H9 (cell line): ENCODE measurements around the gene BTN1A1. TPM values are rescaled to one million over a fixed set of nuclear protein-coding genes. Genes with fewer than 3 reads are reported as not detected.

Experiments
- DNase-seq: peaks from one replicate; pipeline ENCODE4 v3.0.0-alpha.2; 2017
- H2AFZ ChIP-seq: one replicate; pipeline ENCODE4 v1.6.1; 2013; ENCODE audit warnings: mild to moderate bottlenecking, low read length, control low read depth, moderate library complexity
- H2AK5ac ChIP-seq: 2 replicates; pipeline ENCODE4 v1.6.1; 2013; ENCODE audit warnings: low read length, control low read depth, mixed read lengths; ENCODE audit not compliant: insufficient read length
- H2BK120ac ChIP-seq: one replicate; pipeline ENCODE4 v1.6.1; 2013; ENCODE audit warnings: low read depth, mild to moderate bottlenecking, low read length, control low read depth, inconsistent platforms; ENCODE audit not compliant: poor library complexity, severe bottlenecking
- H2BK12ac ChIP-seq: 2 replicates; pipeline ENCODE4 v1.6.1; 2013; ENCODE audit warnings: low read length, control low read depth, mixed read lengths, low read depth; ENCODE audit not compliant: insufficient read length
- H2BK15ac ChIP-seq: 2 replicates; pipeline ENCODE4 v1.6.1; 2013; ENCODE audit warnings: low read depth, low read length, control low read depth
- H2BK20ac ChIP-seq: one replicate; pipeline ENCODE4 v1.6.1; 2013; ENCODE audit warnings: low read depth, mild to moderate bottlenecking, low read length, control low read depth, inconsistent platforms; ENCODE audit not compliant: poor library complexity, severe bottlenecking
- H2BK5ac ChIP-seq: 2 replicates; pipeline ENCODE4 v1.6.1; 2013; ENCODE audit warnings: low read length, control low read depth, mixed read lengths; ENCODE audit not compliant: insufficient read length
- H3K14ac ChIP-seq: 2 replicates; pipeline ENCODE4 v1.6.1; 2013; ENCODE audit warnings: low read length, control low read depth; ENCODE audit not compliant: insufficient read depth
- H3K18ac ChIP-seq: 2 replicates; pipeline ENCODE4 v1.6.1; 2013; ENCODE audit warnings: low read depth, mild to moderate bottlenecking, mixed read lengths, low read length, control low read depth; ENCODE audit not compliant: insufficient read length
- H3K23ac ChIP-seq: 2 replicates; pipeline ENCODE4 v1.6.1; 2013; ENCODE audit warnings: low read length, control low read depth, mixed read lengths, low read depth; ENCODE audit not compliant: insufficient read length
- H3K23me2 ChIP-seq: 2 replicates; pipeline ENCODE4 v1.6.1; 2013; ENCODE audit warnings: low read depth, mild to moderate bottlenecking, mixed read lengths, low read length, control low read depth; ENCODE audit not compliant: insufficient read length, poor library complexity, severe bottlenecking
- H3K27ac ChIP-seq: 2 replicates; pipeline ENCODE4 v1.5.1; 2013; ENCODE audit warnings: low read length, control low read depth, mixed read lengths, low read depth; ENCODE audit not compliant: insufficient read length
- H3K27me3 ChIP-seq: 2 replicates; pipeline ENCODE4 v1.6.1; 2013; ENCODE audit warnings: low read length, control low read depth, inconsistent platforms; ENCODE audit not compliant: insufficient read depth
- H3K4ac ChIP-seq: 2 replicates; pipeline ENCODE4 v1.6.1; 2013; ENCODE audit warnings: low read depth, mild to moderate bottlenecking, control low read depth, inconsistent platforms, low read length, moderate library complexity
- H3K4me1 ChIP-seq: 2 replicates; pipeline ENCODE4 v1.6.1; 2013; ENCODE audit warnings: low read length, control low read depth, inconsistent platforms; ENCODE audit not compliant: insufficient read depth
- H3K4me2 ChIP-seq: 2 replicates; pipeline ENCODE4 v1.6.1; 2013; ENCODE audit warnings: low read length, control low read depth, mixed read lengths; ENCODE audit not compliant: insufficient read length, insufficient read depth
- H3K56ac ChIP-seq: 2 replicates; pipeline ENCODE4 v1.6.1; 2013; ENCODE audit warnings: low read depth, mild to moderate bottlenecking, mixed read lengths, low read length, control low read depth; ENCODE audit not compliant: insufficient read length
- H3K79me1 ChIP-seq: 2 replicates; pipeline ENCODE4 v1.6.1; 2013; ENCODE audit warnings: low read depth, mild to moderate bottlenecking, moderate library complexity, low read length, control low read depth, inconsistent platforms; ENCODE audit not compliant: insufficient read depth, poor library complexity, severe bottlenecking
- H3K79me2 ChIP-seq: 2 replicates; pipeline ENCODE4 v1.6.1; 2013; ENCODE audit warnings: low read length, control low read depth, inconsistent platforms; ENCODE audit not compliant: insufficient read depth
- H3K9ac ChIP-seq: 2 replicates; pipeline ENCODE4 v1.6.1; 2013; ENCODE audit warnings: low read length, control low read depth, mixed read lengths; ENCODE audit not compliant: insufficient read length; ENCODE audit errors: extremely low read depth
- H3K9me3 ChIP-seq: one replicate; pipeline ENCODE4 v1.6.1; 2013; ENCODE audit warnings: low read depth, low read length, inconsistent platforms; ENCODE audit not compliant: control insufficient read depth
- H3T11ph ChIP-seq: one replicate; pipeline ENCODE4 v1.6.1; 2013; ENCODE audit warnings: mild to moderate bottlenecking, low read length, control low read depth, inconsistent platforms
- H4K20me1 ChIP-seq: one replicate; pipeline ENCODE4 v1.6.1; 2013; ENCODE audit not compliant: control insufficient read depth, insufficient read length, insufficient read depth
- H4K5ac ChIP-seq: 2 replicates; pipeline ENCODE4 v1.6.1; 2013; ENCODE audit warnings: low read depth, mild to moderate bottlenecking, mixed read lengths, low read length, control low read depth; ENCODE audit not compliant: insufficient read length
- H4K8ac ChIP-seq: replicated peaks from 2 replicates; pipeline ENCODE4 v1.6.1; 2013; ENCODE audit warnings: low read length, control low read depth, mixed read lengths, low read depth; ENCODE audit not compliant: insufficient read length
- H4K91ac ChIP-seq: 2 replicates; pipeline ENCODE4 v1.6.1; 2013; ENCODE audit warnings: low read depth, mild to moderate bottlenecking, moderate library complexity, mixed read lengths, low read length, control low read depth; ENCODE audit not compliant: insufficient read length
- H3K27ac Mint-ChIP-seq, 3 experiments: 2 replicates in 2 of 3; 3 replicates in 1 of 3; pipeline ENCODE4 v1.8.0; 2020 to 2021; ENCODE audit warnings: mixed read lengths in 3 of 3, mild to moderate bottlenecking in 1 of 3, moderate library complexity in 1 of 3
- H3K27me3 Mint-ChIP-seq: 2 replicates; pipeline ENCODE4 v1.8.0; 2021; ENCODE audit warnings: low read depth, mild to moderate bottlenecking, moderate library complexity, mixed read lengths
- H3K36me3 Mint-ChIP-seq, 3 experiments: 2 replicates in 2 of 3; 3 replicates in 1 of 3; pipeline ENCODE4 v1.8.0; 2020 to 2021; ENCODE audit warnings: low read depth in 3 of 3, mixed read lengths in 3 of 3; ENCODE audit not compliant: insufficient read depth in 1 of 3
- H3K4me1 Mint-ChIP-seq, 2 experiments: 2 replicates each; pipeline ENCODE4 v1.8.0; 2020; ENCODE audit warnings: mixed read lengths in 2 of 2
- H3K4me3 Mint-ChIP-seq, 2 experiments: 2 replicates in 1 of 2; 3 replicates in 1 of 2; pipeline ENCODE4 v1.8.0; 2020 to 2021; ENCODE audit warnings: mild to moderate bottlenecking in 2 of 2, mixed read lengths in 2 of 2, moderate library complexity in 1 of 2
- H3K9me3 Mint-ChIP-seq, 2 experiments: 2 replicates in 1 of 2; 3 replicates in 1 of 2; pipeline ENCODE4 v1.8.0; 2020; ENCODE audit warnings: mild to moderate bottlenecking in 2 of 2, mixed read lengths in 2 of 2, moderate library complexity in 1 of 2
- WGBS: extraction: QIAGEN DNeasy Blood & Tissue Kit; methylation state at CpG from one replicate; pipeline ENCODE4 v1.1.7; 2013; ENCODE audit warnings: missing lambda C conversion rate, low lambda C conversion rate, mixed read lengths; ENCODE audit not compliant: insufficient read length; ENCODE audit errors: extremely low coverage; 5-methylcytosine and 5-hydroxymethylcytosine counted together
- total RNA-seq: library from RNA; stranded (reverse); gene quantifications from 2 replicates; pipeline ENCODE4 v1.2.1, GENCODE V29; 2021
- TF ChIP-seq, protein P1 (sequence below): fragments of 200-600 bp; sonication (generic); conservative IDR thresholded peaks from 3 replicates; pipeline ENCODE4 v1.8.0; 2021; ENCODE audit warnings: antibody characterized with exemption, mild to moderate bottlenecking

The BTN1A1 gene
- total RNA-seq, 1 experiment from 2014 or later, result 0.15 TPM

- no peak overlapping the region for H3K27ac ChIP-seq
- H3K79me2 ChIP-seq, result no peaks in the 10 kb centered on the region
- H3K18ac ChIP-seq, result no peak overlapping the region
- H3K9ac ChIP-seq, result no peak overlapping the region
- no peaks in the 10 kb centered on the region for H3K4me1 Mint-ChIP-seq
- no peak overlapping the region for H2BK5ac ChIP-seq
- no peak overlapping the region for H2AFZ ChIP-seq
- no peaks in the 10 kb centered on the region for H3K27me3 ChIP-seq
- H4K91ac ChIP-seq, result no peak overlapping the region
- H3K27me3 Mint-ChIP-seq, result no peaks in the 10 kb centered on the region
- no peaks in the 10 kb centered on the region; a peak in 1 of 7 replicates for H3K36me3 Mint-ChIP-seq
- H3T11ph ChIP-seq, result no peak overlapping the region
- H2BK15ac ChIP-seq, result no peak overlapping the region
- peaks cover 0 to under 1% of the 10 kb centered on the region in 2 experiments; a peak in 2 of 5 replicates for H3K9me3 Mint-ChIP-seq
- no peak overlapping the region for H3K56ac ChIP-seq
- no peaks in the 10 kb centered on the region for H3K23me2 ChIP-seq
- no peaks in the 10 kb centered on the region for H3K79me1 ChIP-seq
- no peak overlapping the region for H3K14ac ChIP-seq
- H3K23ac ChIP-seq, result no peak overlapping the region
- H3K4me3 Mint-ChIP-seq, result no peak overlapping the region
- H3K27ac Mint-ChIP-seq, result no peak overlapping the region
- no peaks in the 10 kb centered on the region for H3K4me1 ChIP-seq
- no peak overlapping the region for H3K4ac ChIP-seq
- H3K9me3 ChIP-seq, result no peaks in the 10 kb centered on the region
- H4K8ac ChIP-seq, result no peak overlapping the region
- no peaks in the 10 kb centered on the region for H4K20me1 ChIP-seq
- TF ChIP-seq, protein P1, sequence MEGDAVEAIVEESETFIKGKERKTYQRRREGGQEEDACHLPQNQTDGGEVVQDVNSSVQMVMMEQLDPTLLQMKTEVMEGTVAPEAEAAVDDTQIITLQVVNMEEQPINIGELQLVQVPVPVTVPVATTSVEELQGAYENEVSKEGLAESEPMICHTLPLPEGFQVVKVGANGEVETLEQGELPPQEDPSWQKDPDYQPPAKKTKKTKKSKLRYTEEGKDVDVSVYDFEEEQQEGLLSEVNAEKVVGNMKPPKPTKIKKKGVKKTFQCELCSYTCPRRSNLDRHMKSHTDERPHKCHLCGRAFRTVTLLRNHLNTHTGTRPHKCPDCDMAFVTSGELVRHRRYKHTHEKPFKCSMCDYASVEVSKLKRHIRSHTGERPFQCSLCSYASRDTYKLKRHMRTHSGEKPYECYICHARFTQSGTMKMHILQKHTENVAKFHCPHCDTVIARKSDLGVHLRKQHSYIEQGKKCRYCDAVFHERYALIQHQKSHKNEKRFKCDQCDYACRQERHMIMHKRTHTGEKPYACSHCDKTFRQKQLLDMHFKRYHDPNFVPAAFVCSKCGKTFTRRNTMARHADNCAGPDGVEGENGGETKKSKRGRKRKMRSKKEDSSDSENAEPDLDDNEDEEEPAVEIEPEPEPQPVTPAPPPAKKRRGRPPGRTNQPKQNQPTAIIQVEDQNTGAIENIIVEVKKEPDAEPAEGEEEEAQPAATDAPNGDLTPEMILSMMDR, result no peak
- DNase-seq, result no peak
- no peak overlapping the region for H2BK120ac ChIP-seq
- 100% methylated on average over 1 of the region's 1 CpG for WGBS
- no peak overlapping the region for H2BK20ac ChIP-seq
- no peak overlapping the region for H3K4me2 ChIP-seq
- H2BK12ac ChIP-seq, result no peak overlapping the region
- H2AK5ac ChIP-seq, result no peak overlapping the region
- no peak overlapping the region for H4K5ac ChIP-seq
Observed at GRCh38 chr6:26487466-26487865, 12.6 kb upstream of the BTN1A1 start.
